ENCODE results near the gene PHKB. TPM values are rescaled to one million over a fixed set of nuclear protein-coding genes. Genes with fewer than 3 reads are reported as not detected.

Gene PHKB
- total RNA-seq, 4 donors from 2014 or later = 62.0 to 164 (median 111) TPM

GRCh38 chr16:47624563-47624962 lies 163.4 kb downstream of the PHKB start:
- TF ChIP-seq CTCF (IDR thresholded peaks at IDR 0.05) = no peak
- TF ChIP-seq POLR2A (IDR thresholded peaks at IDR 0.05) = no peak
- H3K4me1 ChIP-seq = no peaks in the 10 kb centered on the region
- no peak for DNase-seq
- H3K27me3 ChIP-seq = no peaks in the 10 kb centered on the region
- H3K27ac ChIP-seq = no peak overlapping the region
- intact Hi-C loops (cut with DNase I; ENCODE audit: low total_unique reads) = no loop called here
- no peaks in the 10 kb centered on the region for H3K9me3 ChIP-seq
- no peak overlapping the region for H3K4me3 ChIP-seq
- H3K36me3 ChIP-seq = no peaks in the 10 kb centered on the region

- Histone ChIP-seq H3K36me3 (no peaks in the 10 kb centered on the region), H3K4me3 (no peak overlapping the region), H3K9me3 (no peaks in the 10 kb centered on the region), H3K4me1 (no peaks in the 10 kb centered on the region), H3K27me3 (no peaks in the 10 kb centered on the region), H3K27ac (no peak overlapping the region)
- intact Hi-C loops (cut with DNase I; ENCODE audit: low total_unique reads) = no loop called here
- TF ChIP-seq CTCF (IDR thresholded peaks at IDR 0.05) (no peak), POLR2A (IDR thresholded peaks at IDR 0.05) (no peak)
- no peak for DNase-seq
These were observed 164.0 kb downstream of the PHKB start for GRCh38 chr16:47625115-47625567.

- H3K27me3 ChIP-seq = no peaks in the 10 kb centered on the region
- H3K27ac ChIP-seq = no peak overlapping the region
- DNase-seq = no peak
- intact Hi-C loops (cut with DNase I; ENCODE audit: low total_unique reads) = no loop called here
- H3K4me1 ChIP-seq = no peaks in the 10 kb centered on the region
- no peaks in the 10 kb centered on the region for H3K9me3 ChIP-seq
- no peak for TF ChIP-seq POLR2A (IDR thresholded peaks at IDR 0.05)
- no peak for TF ChIP-seq CTCF (IDR thresholded peaks at IDR 0.05)
- no peaks in the 10 kb centered on the region for H3K36me3 ChIP-seq
- no peak overlapping the region for H3K4me3 ChIP-seq
These were observed 165.1 kb downstream of the PHKB start for GRCh38 chr16:47626246-47626645.

DNA sequence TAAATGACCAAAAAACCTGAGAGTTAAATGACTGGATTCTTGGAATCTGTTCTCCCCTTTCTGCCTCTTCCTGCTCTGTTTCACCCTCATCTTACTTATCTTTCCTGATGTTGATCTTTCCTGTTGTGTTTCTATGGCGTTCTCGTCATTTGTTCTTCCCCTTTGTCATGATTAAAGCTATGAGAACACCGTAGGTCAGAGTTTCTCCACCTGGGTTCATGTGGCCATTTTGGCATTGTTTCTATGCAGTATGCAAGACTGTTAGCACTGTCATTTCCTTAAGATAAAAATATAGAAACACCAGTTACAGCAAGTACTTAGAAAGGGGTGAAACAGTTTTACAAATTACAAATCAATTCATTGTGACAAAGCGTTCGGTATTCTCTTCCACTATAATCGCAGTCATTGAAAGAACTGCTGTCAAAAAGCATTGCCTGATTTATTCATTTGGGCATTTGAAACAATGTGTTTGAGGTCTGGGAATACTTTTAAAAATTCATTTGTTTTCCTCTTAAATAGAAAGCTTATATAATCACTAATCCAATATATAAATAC lies 166.0 kb downstream of the PHKB start:
- H3K27ac ChIP-seq = no peak overlapping the region
- intact Hi-C loops (cut with DNase I; ENCODE audit: low total_unique reads) = no loop called here
- no peak overlapping the region for H3K4me3 ChIP-seq
- DNase-seq = no peak
- no peaks in the 10 kb centered on the region for H3K9me3 ChIP-seq
- H3K4me1 ChIP-seq = no peaks in the 10 kb centered on the region
- TF ChIP-seq CTCF (IDR thresholded peaks at IDR 0.05) (no peak), POLR2A (IDR thresholded peaks at IDR 0.05) (no peak)
- no peaks in the 10 kb centered on the region for H3K36me3 ChIP-seq
- no peaks in the 10 kb centered on the region for H3K27me3 ChIP-seq

- H3K27me3 ChIP-seq = no peaks in the 10 kb centered on the region
- intact Hi-C loops (cut with DNase I; ENCODE audit: low total_unique reads) = no loop called here
- no peaks in the 10 kb centered on the region for H3K36me3 ChIP-seq
- H3K4me1 ChIP-seq = no peaks in the 10 kb centered on the region
- no peaks in the 10 kb centered on the region for H3K9me3 ChIP-seq
- TF ChIP-seq POLR2A (IDR thresholded peaks at IDR 0.05) = no peak
- TF ChIP-seq CTCF (IDR thresholded peaks at IDR 0.05) = no peak
- no peak for DNase-seq
- H3K4me3 ChIP-seq = no peak overlapping the region
- H3K27ac ChIP-seq = no peak overlapping the region
These were observed 166.6 kb downstream of the PHKB start for GRCh38 chr16:47627721-47628120.

Measured in uterus (tissue), 4 donors.